GM12874 (cell line): ENCODE results near the gene IKBKE.

ENCODE experiments used
- TF ChIP-seq, protein P1 (sequence below): IDR thresholded peaks from 2 replicates; pipeline ENCODE4 v1.5.1; 2011; ENCODE audit warnings: low read depth, mild to moderate bottlenecking, control low read depth, low read length, moderate library complexity; ENCODE audit not compliant: insufficient read depth

IKBKE gene

DNA sequence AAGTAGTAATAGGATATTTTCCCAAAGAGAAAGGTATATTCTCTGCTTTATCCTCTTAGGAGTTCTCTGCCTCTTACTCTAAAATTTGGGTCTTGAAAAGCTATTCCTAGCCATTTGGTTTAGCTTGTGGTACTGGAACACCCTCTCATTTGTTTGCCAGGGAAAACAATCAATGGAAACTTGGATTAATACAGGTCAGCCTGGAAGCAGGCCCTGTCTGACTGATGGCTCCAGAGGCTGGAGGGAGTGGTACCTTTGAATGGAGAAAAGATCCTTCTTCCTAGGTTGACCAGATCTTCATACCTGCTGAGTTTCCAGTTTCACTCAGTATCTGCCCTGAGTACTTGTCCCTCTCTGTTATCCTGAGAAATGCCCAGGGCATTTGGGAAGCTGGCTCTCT is 31.7 kb upstream of the IKBKE start:
- TF ChIP-seq, protein P1, sequence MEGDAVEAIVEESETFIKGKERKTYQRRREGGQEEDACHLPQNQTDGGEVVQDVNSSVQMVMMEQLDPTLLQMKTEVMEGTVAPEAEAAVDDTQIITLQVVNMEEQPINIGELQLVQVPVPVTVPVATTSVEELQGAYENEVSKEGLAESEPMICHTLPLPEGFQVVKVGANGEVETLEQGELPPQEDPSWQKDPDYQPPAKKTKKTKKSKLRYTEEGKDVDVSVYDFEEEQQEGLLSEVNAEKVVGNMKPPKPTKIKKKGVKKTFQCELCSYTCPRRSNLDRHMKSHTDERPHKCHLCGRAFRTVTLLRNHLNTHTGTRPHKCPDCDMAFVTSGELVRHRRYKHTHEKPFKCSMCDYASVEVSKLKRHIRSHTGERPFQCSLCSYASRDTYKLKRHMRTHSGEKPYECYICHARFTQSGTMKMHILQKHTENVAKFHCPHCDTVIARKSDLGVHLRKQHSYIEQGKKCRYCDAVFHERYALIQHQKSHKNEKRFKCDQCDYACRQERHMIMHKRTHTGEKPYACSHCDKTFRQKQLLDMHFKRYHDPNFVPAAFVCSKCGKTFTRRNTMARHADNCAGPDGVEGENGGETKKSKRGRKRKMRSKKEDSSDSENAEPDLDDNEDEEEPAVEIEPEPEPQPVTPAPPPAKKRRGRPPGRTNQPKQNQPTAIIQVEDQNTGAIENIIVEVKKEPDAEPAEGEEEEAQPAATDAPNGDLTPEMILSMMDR, result no peak

DNA sequence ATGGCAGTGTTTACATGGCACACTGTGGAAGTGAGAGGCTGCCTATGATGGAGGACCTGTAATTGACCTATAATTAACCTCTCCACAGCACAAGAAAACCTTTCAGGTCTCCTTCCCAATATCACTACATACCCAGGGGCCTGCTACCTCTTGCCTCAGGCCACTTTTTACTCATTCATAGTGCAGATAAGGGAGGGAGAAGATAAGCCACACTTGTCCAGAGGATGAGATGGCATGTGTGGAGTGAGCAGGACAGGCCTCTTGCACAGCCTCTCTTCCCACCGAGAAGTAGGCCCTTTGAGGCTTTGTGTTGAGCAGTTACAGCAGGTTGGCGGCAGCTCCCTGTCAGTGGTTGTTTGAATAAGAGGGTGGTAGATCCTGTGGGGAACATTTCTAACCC is 31.1 kb upstream of the IKBKE start:
- TF ChIP-seq, protein P1, result no peak

DNA sequence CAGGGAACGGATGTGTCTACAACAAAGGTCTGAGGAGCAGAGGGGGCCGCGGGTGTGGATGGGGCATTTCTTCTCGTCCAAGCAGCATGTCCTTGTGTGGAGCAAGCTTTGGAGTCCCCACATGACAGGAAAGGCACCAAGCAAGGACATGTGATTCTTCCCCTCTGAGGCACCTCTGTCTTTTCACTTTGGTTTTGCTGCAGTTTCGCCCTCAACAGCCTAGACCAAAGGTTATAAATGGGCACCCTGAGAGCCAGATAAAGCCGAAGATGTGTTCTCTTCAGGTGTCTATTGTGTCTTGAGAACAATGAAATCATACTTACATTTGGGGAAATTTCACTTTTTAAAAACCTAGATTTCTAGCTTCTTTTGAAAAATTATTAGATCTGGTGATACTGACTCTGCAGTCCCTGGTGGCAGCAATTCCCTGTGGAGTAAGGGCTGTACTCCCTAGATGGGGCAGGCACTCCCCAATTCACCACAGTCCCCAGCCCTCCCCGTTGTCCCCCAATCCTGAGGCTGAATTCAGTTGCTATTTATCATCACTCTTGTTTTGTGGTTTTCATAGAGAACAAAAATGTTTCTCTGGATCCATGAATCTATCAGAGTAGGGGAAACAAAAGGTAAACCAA is 28.8 kb upstream of the IKBKE start:
- TF ChIP-seq, protein P1, result no peak

DNA sequence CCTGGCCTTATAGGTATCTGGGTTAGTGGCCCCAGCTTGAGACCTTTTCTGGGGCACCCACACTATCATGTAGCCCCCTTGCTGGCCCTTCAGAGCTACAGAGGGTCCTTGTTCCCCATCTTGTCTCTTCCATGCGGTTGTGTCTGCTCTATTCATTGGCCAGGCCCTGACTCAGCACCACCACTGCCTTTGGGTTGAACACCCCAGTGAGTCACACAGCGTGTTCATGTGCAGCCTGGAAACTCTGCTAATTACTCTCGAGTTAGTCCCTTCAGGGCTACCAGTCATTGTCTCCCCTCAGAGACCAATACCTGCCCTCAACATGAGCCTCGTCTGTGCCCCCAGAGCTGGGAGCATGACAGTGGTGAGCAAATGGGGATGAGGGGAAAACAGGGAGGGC is 28.2 kb upstream of the IKBKE start:
- TF ChIP-seq, protein P1, result no peak

DNA sequence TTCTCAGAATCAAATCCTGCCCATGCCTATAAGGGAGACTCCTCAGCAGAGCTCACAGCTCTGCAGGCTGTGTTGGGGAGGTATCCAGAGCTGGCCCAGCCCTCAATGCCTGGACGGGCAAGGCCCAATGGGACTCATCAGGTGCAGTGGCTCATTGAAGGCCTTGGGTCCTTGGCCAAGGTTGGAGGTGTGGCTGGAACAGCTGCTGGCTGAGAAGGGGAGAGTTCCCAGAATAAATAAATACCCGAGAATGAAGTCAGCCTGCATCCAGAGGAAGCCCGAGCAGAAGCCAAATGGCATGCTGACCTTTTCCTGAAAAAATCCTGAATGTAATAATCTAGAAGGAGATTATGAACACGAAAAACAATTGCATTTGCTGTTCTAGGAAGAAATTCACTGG is 25.2 kb upstream of the IKBKE start:
- TF ChIP-seq, protein P1, result no peak

DNA sequence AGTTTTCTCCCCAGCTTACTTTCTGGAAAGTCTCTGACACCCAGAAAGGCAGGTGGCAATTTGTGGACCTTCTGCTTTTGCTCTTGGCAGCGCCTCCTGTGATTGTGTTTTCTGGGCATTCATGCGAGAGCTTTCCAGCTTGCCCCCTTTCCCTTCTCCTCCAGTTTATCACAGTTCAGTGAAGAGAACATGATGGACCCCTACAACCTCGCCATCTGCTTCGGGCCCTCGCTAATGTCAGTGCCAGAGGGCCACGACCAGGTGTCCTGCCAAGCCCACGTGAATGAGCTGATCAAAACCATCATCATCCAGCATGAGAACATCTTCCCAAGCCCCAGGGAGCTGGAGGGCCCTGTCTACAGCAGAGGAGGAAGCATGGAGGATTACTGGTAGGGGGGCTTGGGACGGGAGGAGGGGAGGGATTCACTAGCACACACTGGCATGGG is 24.3 kb upstream of the IKBKE start:
- TF ChIP-seq, protein P1, result no peak

DNA sequence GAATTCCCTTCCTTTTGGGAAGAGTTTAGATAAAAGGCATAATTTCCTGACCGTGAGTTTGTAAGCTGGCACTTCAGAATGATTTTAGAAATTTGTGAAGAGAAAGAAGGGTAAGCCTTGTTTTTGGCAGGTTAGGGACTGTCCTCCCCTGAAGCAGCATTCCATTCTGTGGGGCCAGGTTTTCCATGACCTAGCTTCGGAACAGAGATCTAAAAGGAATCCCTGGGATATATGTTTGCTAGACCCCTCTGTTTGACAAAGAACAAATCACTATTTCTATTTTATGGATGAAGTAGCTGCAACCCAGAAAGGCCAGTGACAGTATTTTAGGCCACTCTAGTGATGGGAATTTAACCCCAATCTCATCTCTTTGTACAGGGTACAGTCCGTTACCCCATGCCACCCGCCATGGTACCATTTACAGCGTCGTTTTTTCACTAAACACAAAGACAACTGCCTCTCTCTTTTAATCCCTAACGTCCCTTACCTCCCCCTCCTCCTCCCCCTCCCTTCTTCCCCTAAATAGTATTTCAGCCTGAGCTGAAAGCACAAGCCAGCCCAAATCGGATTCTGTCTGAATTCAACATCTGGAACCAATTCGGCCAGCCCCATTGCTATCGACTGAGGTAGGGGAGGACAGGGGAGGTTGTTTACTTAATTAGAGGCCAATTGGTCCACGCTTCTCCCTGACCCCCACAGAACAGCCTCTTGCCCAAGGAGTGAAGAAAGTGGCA is 23.4 kb upstream of the IKBKE start:
- TF ChIP-seq, protein P1, result no peak
